Naive thymus-derived CD4-positive, alpha-beta T cell (primary cell): ENCODE data around the gene POLR2L. TPM values are rescaled to one million over a fixed set of nuclear protein-coding genes. Genes with fewer than 3 reads are reported as not detected.

Source experiments
- ATAC-seq: fragments of 150-1000 bp; cut with Tn5 transposase; 2 replicates; pipeline ENCODE4 v1.10.0; 2021; ENCODE audit warnings: mild to moderate bottlenecking, moderate library complexity
- CTCF ChIA-PET: fragments of 350-600 bp; sonication (Branson Sonifier 250); formaldehyde crosslinking; loops from one replicate; lab custom pipeline; 2021; ENCODE audit warnings: antibody characterized with exemption; lab: Charles Lee
- POLR2A ChIA-PET: fragments of 350-600 bp; sonication (Branson Sonifier 250); formaldehyde crosslinking; loops from one replicate; lab custom pipeline; 2021; ENCODE audit warnings: antibody characterized with exemption, inconsistent platforms; lab: Charles Lee
- DNase-seq, 9 donors: peaks; one replicate each; pipeline versions ENCODE4 v3.0.0 to v3.0.0-alpha.2; 2020 to 2022; ENCODE audit warnings: mixed read lengths in 1 of 9
- H3K27ac ChIP-seq: one replicate; pipeline ENCODE4 v1.7.0; 2013; ENCODE audit warnings: mild to moderate bottlenecking, low read depth, low read length, moderate library complexity
- H3K27me3 ChIP-seq, 2 donors: one replicate each; pipeline ENCODE4 v1.7.0; 2013; ENCODE audit warnings: low read length in 2 of 2, mild to moderate bottlenecking in 2 of 2, moderate library complexity in 2 of 2; ENCODE audit not compliant: control insufficient read depth in 2 of 2, insufficient read depth in 2 of 2
- H3K36me3 ChIP-seq, 3 experiments: 1 replicate in 2 of 3; 2 replicates in 1 of 3; pipeline ENCODE4 v1.7.0; 2013; ENCODE audit warnings: low read length in 3 of 3, mild to moderate bottlenecking in 3 of 3, moderate library complexity in 1 of 3; ENCODE audit not compliant: insufficient read depth in 3 of 3, control insufficient read depth in 2 of 3
- H3K4me1 ChIP-seq, 2 donors: one replicate each; pipeline ENCODE4 v1.7.0; 2013; ENCODE audit warnings: low read length in 2 of 2, mild to moderate bottlenecking in 2 of 2, moderate library complexity in 1 of 2; ENCODE audit not compliant: control insufficient read depth in 2 of 2, insufficient read depth in 2 of 2
- H3K4me3 ChIP-seq: 2 replicates; pipeline ENCODE4 v1.7.0; 2013; ENCODE audit warnings: mild to moderate bottlenecking, low read length
- H3K9me3 ChIP-seq, 3 experiments: 1 replicate in 2 of 3; 2 replicates in 1 of 3; pipeline ENCODE4 v1.7.0; 2013; ENCODE audit warnings: low read length in 3 of 3; ENCODE audit not compliant: control insufficient read depth in 2 of 3
- H3K27ac Mint-ChIP-seq, 9 donors: one replicate each; pipeline ENCODE4 v1.8.0; 2020 to 2022; ENCODE audit warnings: mixed read lengths in 9 of 9, mild to moderate bottlenecking in 8 of 9, moderate library complexity in 5 of 9, inconsistent platforms in 2 of 9
- H3K27me3 Mint-ChIP-seq, 5 donors: one replicate each; pipeline ENCODE4 v1.8.0; 2021 to 2022; ENCODE audit warnings: mixed read lengths in 5 of 5, mild to moderate bottlenecking in 1 of 5
- H3K36me3 Mint-ChIP-seq, 5 donors: one replicate each; pipeline ENCODE4 v1.8.0; 2020 to 2022; ENCODE audit warnings: mixed read lengths in 5 of 5, mild to moderate bottlenecking in 3 of 5, inconsistent platforms in 1 of 5
- H3K4me1 Mint-ChIP-seq, 7 donors: one replicate each; pipeline ENCODE4 v1.8.0; 2020 to 2022; ENCODE audit warnings: mixed read lengths in 7 of 7, mild to moderate bottlenecking in 3 of 7, inconsistent platforms in 1 of 7
- H3K4me3 Mint-ChIP-seq, 10 donors: one replicate each; pipeline ENCODE4 v1.8.0; 2020 to 2022; ENCODE audit warnings: mild to moderate bottlenecking in 10 of 10, mixed read lengths in 10 of 10, moderate library complexity in 6 of 10, inconsistent platforms in 2 of 10
- H3K9me3 Mint-ChIP-seq, 11 donors: one replicate each; pipeline ENCODE4 v1.8.0; 2020 to 2022; ENCODE audit warnings: mixed read lengths in 11 of 11, mild to moderate bottlenecking in 4 of 11, inconsistent platforms in 1 of 11, moderate library complexity in 1 of 11
- intact Hi-C, 2 donors: fragments of 100-400 bp; cut with micrococcal nuclease; formaldehyde crosslinking; loops; one replicate each; pipeline ENCODE4 v1.15.1; 2023
- polyA plus RNA-seq, 2 donors: library from polyadenylated mRNA; unstranded; fragments of 300-500 nt; fragmentation: Illumina TruSeq; gene quantifications; one replicate each; pipeline ENCODE4 v1.2.3, GENCODE V29; 2021
- total RNA-seq, 6 experiments: library from RNA in 5 of 6; stranded (reverse) in 5 of 6; gene quantifications; 1 replicate in 5 of 6; 2 replicates in 1 of 6; pipeline ENCODE4 v1.2.3 and lab custom pipeline; 2021 to 2026

POLR2L gene
- total and polyA plus RNA-seq, 7 experiments from 2014 or later: 31.2 to 93.3 (median 49.1) TPM

- Histone ChIP-seq H3K4me1 (peaks cover 10 to 14% of the 10 kb centered on the region in 2 donors), H3K9me3 (no peaks in the 10 kb centered on the region), H3K27me3 (no peaks in the 10 kb centered on the region), H3K36me3 (peaks cover 0 to 42% (median 0%) of the 10 kb centered on the region in 3 experiments), H3K4me3 (no peak overlapping the region), H3K27ac (no peak overlapping the region)
- H3K9me3 Mint-ChIP-seq: no peaks in the 10 kb centered on the region
- H3K4me3 Mint-ChIP-seq: peak overlapping the region in 1 of 10 donors; percentile 28
- DNase-seq: no peak
- no peak for ATAC-seq
- H3K27me3 Mint-ChIP-seq: no peaks in the 10 kb centered on the region
- peaks cover 0 to 8% (median 0%) of the 10 kb centered on the region in 5 donors for H3K36me3 Mint-ChIP-seq
- intact Hi-C loops: loop anchor here (10.0 kb wide), 2 partner anchors 228 to 378 kb away; partner anchors contain the start of genes LMNTD2 (in 1 of the 2), RASSF7 (in 1 of the 2) and SIGIRR (in 1 of the 2)
- H3K4me1 Mint-ChIP-seq: peaks cover 0 to 20% (median 12%) of the 10 kb centered on the region in 7 donors
- no peak overlapping the region for H3K27ac Mint-ChIP-seq
- ChIA-PET POLR2A (no interaction called here), CTCF (no interaction called here)
Measured at GRCh38 chr11:792873-793272, 49.5 kb downstream of the POLR2L start.

- DNase-seq (no peak), ATAC-seq (no peak)
- H3K27me3 ChIP-seq: no peaks in the 10 kb centered on the region
- H3K9me3 Mint-ChIP-seq: no peaks in the 10 kb centered on the region
- peaks cover 0 to 21% (median 13%) of the 10 kb centered on the region in 7 donors for H3K4me1 Mint-ChIP-seq
- POLR2A ChIA-PET: no interaction called here
- H3K27ac ChIP-seq: no peak overlapping the region
- H3K27me3 Mint-ChIP-seq: no peaks in the 10 kb centered on the region
- intact Hi-C loops: loop anchor here (10.0 kb wide), 2 partner anchors 228 to 378 kb away; partner anchors contain the start of genes LMNTD2 (in 1 of the 2), RASSF7 (in 1 of the 2) and SIGIRR (in 1 of the 2)
- peaks cover 0 to 8% (median 0%) of the 10 kb centered on the region in 5 donors for H3K36me3 Mint-ChIP-seq
- H3K27ac Mint-ChIP-seq: no peak overlapping the region
- H3K4me3 Mint-ChIP-seq: no peak overlapping the region
- H3K4me1 ChIP-seq: peaks cover 10 to 14% of the 10 kb centered on the region in 2 donors
- H3K4me3 ChIP-seq: no peak overlapping the region
- H3K9me3 ChIP-seq: no peaks in the 10 kb centered on the region
- peaks cover 0 to 39% (median 0%) of the 10 kb centered on the region in 3 experiments for H3K36me3 ChIP-seq
- CTCF ChIA-PET: no interaction called here
Measured at GRCh38 chr11:792535-792821, 49.9 kb downstream of the POLR2L start.

DNA sequence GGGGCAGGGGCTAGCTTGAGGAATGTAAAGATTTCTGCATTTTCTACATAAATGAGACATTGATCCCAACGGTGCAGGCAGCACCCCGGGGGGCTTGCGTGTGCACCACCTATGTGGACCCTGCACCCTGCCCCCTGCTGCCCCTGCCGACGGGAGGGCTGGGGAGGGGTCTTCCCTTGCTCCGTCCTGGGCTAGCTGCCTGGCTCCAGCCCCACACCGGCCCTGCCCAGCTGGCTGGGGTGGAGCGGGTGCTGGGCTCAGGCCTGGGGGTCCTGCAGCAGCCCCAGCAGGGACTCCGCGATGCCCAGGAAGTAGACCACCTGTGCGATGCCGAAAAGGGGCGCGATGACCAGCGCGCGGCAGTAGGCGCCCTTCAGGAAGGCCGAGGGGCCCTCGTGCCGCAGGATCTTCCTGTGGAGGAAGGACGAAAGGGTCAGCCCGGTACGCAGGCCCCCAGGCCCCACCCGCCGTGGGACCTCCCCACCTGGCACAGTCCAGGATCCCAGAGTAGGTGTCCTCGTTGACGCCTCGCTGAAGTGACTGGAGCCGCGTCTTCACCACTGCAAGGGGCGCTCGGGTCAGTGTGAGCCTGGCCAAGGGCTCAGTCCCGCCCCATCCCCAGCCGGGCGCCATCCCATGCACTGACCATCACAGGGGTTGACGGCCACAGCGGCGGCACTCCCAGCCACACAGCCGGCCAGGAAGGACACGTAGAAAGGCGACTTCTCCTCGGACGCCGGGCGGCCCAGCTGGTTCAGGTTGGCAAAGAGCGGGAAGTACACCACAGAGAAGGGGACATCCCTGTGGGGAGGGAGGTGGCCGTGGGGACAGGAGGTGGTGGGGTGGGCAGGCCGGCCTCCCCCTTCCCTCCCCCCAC lies 50.4 kb downstream of the POLR2L start:
- H3K4me3 ChIP-seq: no peak overlapping the region
- H3K4me3 Mint-ChIP-seq: peak overlapping the region in 1 of 10 donors; percentile 7
- peaks cover 0 to 8% (median 0%) of the 10 kb centered on the region in 5 donors for H3K36me3 Mint-ChIP-seq
- no peaks in the 10 kb centered on the region for H3K27me3 Mint-ChIP-seq
- no peak overlapping the region for H3K27ac ChIP-seq
- no peaks in the 10 kb centered on the region for H3K27me3 ChIP-seq
- H3K27ac Mint-ChIP-seq: no peak overlapping the region
- H3K9me3 Mint-ChIP-seq: no peaks in the 10 kb centered on the region
- H3K4me1 Mint-ChIP-seq: peaks cover 0 to 16% (median 10%) of the 10 kb centered on the region in 7 donors
- ATAC-seq (no peak), DNase-seq (no peak)
- peaks cover 7 to 13% of the 10 kb centered on the region in 2 donors for H3K4me1 ChIP-seq
- ChIA-PET CTCF (no interaction called here), POLR2A (interaction anchor here (1.2 to 1.6 kb wide), 3 partner anchors 9 to 11 kb away, joined by 3 to 4 read pairs (median 3); no protein-coding TSS in a partner anchor)
- intact Hi-C loops: loop anchor here (10.0 kb wide), 2 partner anchors 227 to 377 kb away; partner anchors contain the start of genes LMNTD2 (in 1 of the 2), RASSF7 (in 1 of the 2) and SIGIRR (in 1 of the 2)
- H3K9me3 ChIP-seq: no peaks in the 10 kb centered on the region
- peaks cover 0 to 39% (median 0%) of the 10 kb centered on the region in 3 experiments for H3K36me3 ChIP-seq

GRCh38 chr11:790721-791564 lies 51.4 kb downstream of the POLR2L start:
- no peaks in the 10 kb centered on the region for H3K9me3 Mint-ChIP-seq
- Histone ChIP-seq H3K9me3 (no peaks in the 10 kb centered on the region), H3K36me3 (peaks cover 0 to 39% (median 0%) of the 10 kb centered on the region in 3 experiments), H3K4me1 (peaks cover 0 to 6% of the 10 kb centered on the region in 2 donors), H3K4me3 (no peak overlapping the region), H3K27me3 (no peaks in the 10 kb centered on the region), H3K27ac (no peak overlapping the region)
- H3K27ac Mint-ChIP-seq: peak overlapping the region in 1 of 9 donors; percentile 42
- CTCF ChIA-PET: no interaction called here
- intact Hi-C loops: loop anchor here (1.0 to 10.0 kb wide), 3 partner anchors 14 to 376 kb away; partner anchors contain the start of genes GATD1 (in 1 of the 2), LMNTD2 (in 1 of the 2), RASSF7 (in 1 of the 2) and SIGIRR (in 1 of the 2)
- H3K4me1 Mint-ChIP-seq: peaks cover 0 to 8% (median 2%) of the 10 kb centered on the region in 7 donors
- DNase-seq (no peak), ATAC-seq (no peak)
- H3K27me3 Mint-ChIP-seq: no peaks in the 10 kb centered on the region
- POLR2A ChIA-PET: interaction anchor here (1.2 to 1.6 kb wide), 4 partner anchors 10 to 13 kb away, joined by 3 to 5 read pairs (median 4); no protein-coding TSS in a partner anchor
- H3K36me3 Mint-ChIP-seq: peaks cover 0 to 8% (median 0%) of the 10 kb centered on the region in 5 donors
- peak overlapping the region in 1 of 10 donors; percentile 49 for H3K4me3 Mint-ChIP-seq

DNA sequence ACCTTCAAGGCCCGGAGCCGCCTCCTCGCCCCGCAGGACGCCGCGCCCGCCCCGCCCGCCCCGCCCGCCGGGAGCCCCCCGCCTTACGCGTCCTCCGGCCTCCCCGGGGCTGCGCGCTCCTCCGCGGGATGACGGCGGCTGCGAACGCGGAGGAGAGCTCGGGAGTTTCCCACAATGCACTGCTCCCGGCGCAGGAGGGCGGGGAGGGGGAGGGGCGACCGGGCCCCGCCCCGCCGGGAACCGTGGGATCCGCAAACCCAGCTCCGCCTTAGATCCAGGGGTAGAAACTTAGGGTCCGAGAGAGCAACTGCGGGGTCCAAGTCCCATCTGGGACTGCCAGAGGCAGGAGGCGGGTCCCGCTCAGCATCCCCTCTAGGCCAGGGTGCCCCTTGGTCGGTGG lies 52.4 kb downstream of the POLR2L start, which contains the start of gene CEND1:
Gene CEND1 (minus strand): TSS at position 148 of the 400 bp plus-strand sequence. CDS start 1,514 bp downstream, outside the sequence.
- H3K27ac ChIP-seq: no peak within 1 kb of the TSS
- Mint-ChIP-seq H3K9me3 (no peaks in the 10 kb centered on the region), H3K4me1 (peaks cover 0 to 6% (median 0%) of the 10 kb centered on the region in 7 donors), H3K27me3 (no peaks in the 10 kb centered on the region), H3K27ac (peak within 1 kb of the TSS in 1 of 9 donors; percentile 58), H3K36me3 (peaks cover 0 to 8% (median 0%) of the 10 kb centered on the region in 5 donors), H3K4me3 (peak within 1 kb of the TSS in 2 of 10 donors; percentile 48 to 49)
- peak; percentile 60 for ATAC-seq
- no peaks in the 10 kb centered on the region for H3K4me1 ChIP-seq
- intact Hi-C loops: loop anchor here (1.0 to 10.0 kb wide), 3 partner anchors 13 to 375 kb away; partner anchors contain the start of genes GATD1 (in 1 of the 2), LMNTD2 (in 1 of the 2), RASSF7 (in 1 of the 2) and SIGIRR (in 1 of the 2)
- H3K9me3 ChIP-seq: no peaks in the 10 kb centered on the region
- DNase-seq: peak in 1 of 9 donors; percentile 68
- POLR2A ChIA-PET: interaction anchor here (1.4 kb wide), 1 partner anchor 12 kb away, joined by 5 read pairs; no protein-coding TSS in a partner anchor
- H3K36me3 ChIP-seq: peaks cover 0 to 36% (median 0%) of the 10 kb centered on the region in 3 experiments
- CTCF ChIA-PET: no interaction called here
- no peaks in the 10 kb centered on the region for H3K27me3 ChIP-seq
- H3K4me3 ChIP-seq: no peak within 1 kb of the TSS
